GM18951 (cell line): ENCODE data around the gene DEFB132.

ENCODE experiments used
- POLR2A ChIP-seq: IDR thresholded peaks from 4 replicates; pipeline ENCODE4 v1.6.1; 2011; ENCODE audit warnings: mild to moderate bottlenecking; ENCODE audit not compliant: insufficient read length, insufficient read depth; ENCODE audit errors: extremely low read depth
- in situ Hi-C: fragments of 300-500 bp; cut with MboI; formaldehyde crosslinking; loops from one replicate; pipeline ENCODE4 v1.12.0; 2022; ENCODE audit warnings: low sequenced_read_pairs, mixed read lengths, inconsistent platforms; ENCODE audit not compliant: unreplicated experiment

DEFB132 gene

DNA sequence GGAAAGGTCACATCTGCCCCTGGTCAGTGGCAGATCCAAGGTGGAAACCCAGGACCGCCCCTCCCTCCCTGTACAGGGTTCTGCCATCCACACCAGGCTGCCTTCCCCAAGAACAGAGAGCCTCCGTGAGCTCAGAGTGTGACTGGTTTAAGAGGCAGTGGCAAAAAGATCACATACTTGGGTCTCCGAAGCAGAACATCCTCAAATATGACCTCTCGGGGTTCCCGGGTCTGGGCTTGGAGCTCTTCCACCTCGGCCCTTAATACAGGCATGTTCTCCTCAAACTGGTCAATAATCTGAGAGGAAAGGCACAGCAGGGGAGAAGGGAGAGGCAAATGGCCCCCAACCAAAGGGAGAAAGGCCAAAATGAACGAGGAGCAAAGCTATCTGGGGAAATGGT lies 18.3 kb downstream of the DEFB132 start:
- no peak for TF ChIP-seq POLR2A
- in situ Hi-C loops, result no loop called here

DNA sequence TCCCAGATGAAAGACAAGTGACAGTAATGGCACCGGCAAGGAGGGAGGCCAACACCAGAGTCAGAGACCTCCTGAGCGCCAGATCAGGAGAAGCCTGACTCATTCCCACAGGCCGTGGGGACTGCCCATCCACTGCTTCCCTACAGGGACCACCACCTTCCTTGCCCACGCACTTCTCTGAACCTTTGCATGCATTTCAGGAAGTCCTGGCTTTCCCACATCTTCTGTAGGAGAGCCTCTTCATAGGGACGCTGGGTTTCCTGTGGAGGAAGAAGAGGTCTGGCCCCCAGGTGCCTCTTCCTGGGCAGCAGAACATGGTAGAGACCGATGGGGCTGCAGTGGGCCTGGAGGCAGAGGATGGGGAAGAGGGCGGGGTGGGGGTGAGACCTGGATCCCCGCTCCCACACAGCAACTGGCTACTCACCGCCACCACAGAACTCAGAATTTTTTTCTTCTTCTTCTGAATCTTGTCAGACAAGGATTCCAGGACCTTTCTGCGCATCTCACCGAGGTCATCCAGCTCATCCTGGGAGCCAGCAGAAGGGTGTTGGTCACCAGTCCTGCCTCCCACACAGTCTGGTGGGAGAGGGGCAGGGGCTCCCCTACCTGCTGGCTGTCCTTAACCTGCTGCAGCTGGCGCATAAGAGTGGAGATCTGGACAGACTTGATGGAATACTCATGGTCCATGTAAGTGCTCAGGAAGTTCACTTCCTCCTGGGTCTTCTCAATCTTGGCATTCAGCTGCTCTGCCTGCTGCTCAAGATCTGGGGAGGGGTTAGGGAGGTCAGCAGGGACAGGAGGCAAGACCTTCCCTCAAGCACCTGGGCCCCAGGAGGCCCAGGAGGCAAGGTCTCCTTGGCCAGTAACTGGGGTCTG lies 19.3 kb downstream of the DEFB132 start:
- in situ Hi-C loops, result no loop called here
- TF ChIP-seq POLR2A, result no peak

- TF ChIP-seq POLR2A, result no peak
- in situ Hi-C loops, result no loop called here
Measured at GRCh38 chr20:277496-277781, 19.9 kb downstream of the DEFB132 start.

- in situ Hi-C loops, result no loop called here
- TF ChIP-seq POLR2A, result no peak
Measured at GRCh38 chr20:278181-278580, 20.7 kb downstream of the DEFB132 start.

GRCh38 chr20:278607-279571 lies 21.4 kb downstream of the DEFB132 start:
- no peak for TF ChIP-seq POLR2A
- in situ Hi-C loops, result no loop called here

DNA sequence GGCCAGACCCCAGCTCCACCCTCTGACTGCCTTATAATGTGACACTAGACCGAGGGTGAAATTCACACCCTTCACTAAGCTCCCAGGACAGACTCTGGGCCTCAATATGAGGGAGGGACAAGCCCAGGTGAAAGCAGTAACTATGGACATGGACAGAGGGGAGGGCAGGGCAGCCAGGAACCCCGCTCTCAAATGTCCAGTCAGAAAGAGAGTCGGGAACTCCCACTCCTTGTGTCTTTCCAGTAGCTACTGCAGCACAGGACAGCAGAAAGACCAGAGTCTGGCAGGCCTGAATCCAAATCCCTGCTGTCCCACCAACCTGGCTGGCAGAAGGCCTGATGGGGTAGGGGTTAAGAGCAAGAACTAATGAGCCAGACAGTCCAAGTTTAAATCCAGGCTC lies 26.6 kb downstream of the DEFB132 start:
- no peak for TF ChIP-seq POLR2A

GRCh38 chr20:286508-286907 lies 29.0 kb downstream of the DEFB132 start:
- in situ Hi-C loops, result no loop called here
- TF ChIP-seq POLR2A, result no peak

More for the DNA sequence above, 26.6 kb downstream of the DEFB132 start:
- in situ Hi-C loops, result no loop called here

GRCh38 chr20:288956-289692 lies 31.6 kb downstream of the DEFB132 start:
- TF ChIP-seq POLR2A, result no peak
- in situ Hi-C loops, result no loop called here

GRCh38 chr20:289693-290083 lies 32.2 kb downstream of the DEFB132 start:
- in situ Hi-C loops, result no loop called here

GRCh38 chr20:290084-290831 lies 32.7 kb downstream of the DEFB132 start, which contains the start of gene C20orf96:
Gene C20orf96 (minus strand): TSS chr20:290750. CDS start chr20:290610, 140 bp downstream.
- TF ChIP-seq POLR2A, result peak; percentile 51
- in situ Hi-C loops, result no loop called here

More at GRCh38 chr20:289693-290083, 32.2 kb downstream of the DEFB132 start:
- no peak for TF ChIP-seq POLR2A

GRCh38 chr20:294602-295001 lies 37.1 kb downstream of the DEFB132 start:
- no peak for TF ChIP-seq POLR2A
- in situ Hi-C loops, result no loop called here

DNA sequence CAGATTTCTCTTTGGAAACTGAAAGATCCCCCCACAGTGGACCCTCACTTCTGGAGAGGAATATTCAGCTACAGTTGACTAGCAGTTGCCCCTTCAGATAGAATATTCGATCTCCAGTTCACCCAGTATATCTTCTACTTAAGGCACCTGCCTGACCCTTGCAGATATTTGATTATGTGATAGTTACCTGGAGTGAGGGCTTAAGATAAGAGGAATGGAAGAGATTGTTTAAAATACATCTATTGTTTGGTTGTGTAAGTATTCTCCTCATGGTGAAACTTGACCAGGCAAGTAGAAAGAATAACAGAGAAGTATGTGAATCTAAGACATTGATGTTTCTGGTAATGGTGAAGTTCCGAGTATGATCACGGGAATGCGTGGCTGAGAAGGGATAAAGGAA lies 38.3 kb downstream of the DEFB132 start:
- no peak for TF ChIP-seq POLR2A
- in situ Hi-C loops, result no loop called here
